ENCODE measurements around the gene FADS6. TPM values are rescaled to one million over a fixed set of nuclear protein-coding genes. Genes with fewer than 3 reads are reported as not detected.

Gene FADS6
- polyA plus RNA-seq, 4 donors, result 2.5 to 27.3 (median 25.7) TPM

DNA sequence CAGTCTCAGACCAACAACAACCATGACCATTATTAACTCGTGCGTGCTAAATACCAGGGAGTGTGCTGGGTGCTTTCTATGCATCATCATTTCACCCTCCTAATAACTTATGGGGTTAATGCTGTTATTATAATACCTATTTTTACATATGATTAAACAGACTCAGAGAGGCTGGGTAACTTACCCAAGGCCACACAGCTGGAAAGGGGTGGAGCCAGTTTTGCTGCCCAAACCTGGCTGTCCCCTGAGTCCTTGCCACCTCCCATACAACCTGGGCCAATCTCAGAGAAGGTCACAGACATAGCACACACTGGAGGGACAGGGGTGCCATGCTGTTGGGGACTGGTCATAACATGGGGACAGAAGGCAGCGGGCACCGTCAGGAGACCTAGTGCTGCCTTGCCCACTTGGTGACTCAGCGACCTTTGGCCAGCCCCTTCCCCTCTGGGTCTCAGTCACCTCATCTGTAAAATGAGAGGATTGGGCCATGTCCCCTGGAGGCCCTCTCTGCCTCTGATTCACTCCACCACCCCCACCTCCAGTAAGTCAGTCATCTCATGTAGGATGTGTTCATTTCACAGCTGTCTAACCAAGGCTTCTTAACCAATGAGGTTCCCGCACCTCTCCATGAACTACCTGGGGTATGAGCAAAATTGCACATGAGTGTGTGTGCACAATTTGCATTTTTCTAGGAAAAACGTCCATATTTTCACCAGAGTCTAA is 11.4 kb upstream of the FADS6 start:
- Histone ChIP-seq H3K27ac (ENCODE audit: low read depth in 1 of 3, low read length in 2 of 3) (no peak overlapping the region), H3K9me3 (ENCODE audit: control insufficient read depth in 2 of 2, insufficient read depth in 1 of 2, low read depth in 1 of 2, low read length in 1 of 2) (no peaks in the 10 kb centered on the region), H3K27me3 (ENCODE audit: control insufficient read depth in 3 of 3, insufficient read depth in 3 of 3, low read length in 3 of 3) (peaks cover 0 to 3% (median 2%) of the 10 kb centered on the region in 3 donors), H3K4me3 (ENCODE audit: low read depth in 1 of 3, low read length in 3 of 3) (no peak overlapping the region), H3K36me3 (ENCODE audit: control insufficient read depth in 3 of 3, insufficient read depth in 2 of 3, low read depth in 1 of 3, low read length in 3 of 3) (no peaks in the 10 kb centered on the region), H3K4me1 (ENCODE audit: control insufficient read depth in 3 of 3, insufficient read depth in 2 of 3, low read depth in 1 of 3, low read length in 2 of 3) (no peaks in the 10 kb centered on the region)
- no peak for FAIRE-seq
- DNase-seq, result no peak
- 70 to 74% (median 70%) methylated on average over 7 of the region's 7 CpGs for WGBS, 3 donors

DNA sequence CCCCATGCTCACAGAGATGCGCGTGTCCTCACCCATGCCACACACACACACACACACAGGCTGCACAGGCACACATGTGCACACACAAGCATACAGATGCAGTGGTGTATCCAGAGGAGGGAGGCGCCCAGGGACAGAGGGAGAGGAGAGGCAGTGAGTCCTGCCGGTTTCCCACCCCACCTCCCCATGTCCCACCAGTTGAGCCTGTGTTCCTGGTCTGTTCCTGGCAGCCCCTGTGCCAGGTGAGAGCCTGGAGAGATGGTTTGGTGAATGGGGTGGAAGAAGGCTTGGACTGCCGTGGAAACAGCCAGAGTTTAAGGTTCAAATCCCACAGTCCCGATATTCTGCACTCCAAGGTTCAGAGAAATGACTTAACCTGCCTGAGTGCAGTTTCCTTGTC is 10.2 kb upstream of the FADS6 start:
- no peaks in the 10 kb centered on the region for H3K9me3 ChIP-seq (ENCODE audit: control insufficient read depth in 2 of 2, insufficient read depth in 1 of 2, low read depth in 1 of 2, low read length in 1 of 2)
- H3K36me3 ChIP-seq (ENCODE audit: control insufficient read depth in 3 of 3, insufficient read depth in 2 of 3, low read depth in 1 of 3, low read length in 3 of 3), result no peaks in the 10 kb centered on the region
- no peak for DNase-seq
- H3K27ac ChIP-seq (ENCODE audit: low read depth in 1 of 3, low read length in 2 of 3), result no peak overlapping the region
- no peaks in the 10 kb centered on the region for H3K4me1 ChIP-seq (ENCODE audit: control insufficient read depth in 3 of 3, insufficient read depth in 2 of 3, low read depth in 1 of 3, low read length in 2 of 3)
- FAIRE-seq, result no peak
- no peak overlapping the region for H3K4me3 ChIP-seq (ENCODE audit: low read depth in 1 of 3, low read length in 3 of 3)
- peaks cover 0 to 3% (median 0%) of the 10 kb centered on the region in 3 donors for H3K27me3 ChIP-seq (ENCODE audit: control insufficient read depth in 3 of 3, insufficient read depth in 3 of 3, low read length in 3 of 3)
- 40 to 66% (median 51%) methylated on average over 6 of the region's 6 CpGs for WGBS, 3 donors

DNA sequence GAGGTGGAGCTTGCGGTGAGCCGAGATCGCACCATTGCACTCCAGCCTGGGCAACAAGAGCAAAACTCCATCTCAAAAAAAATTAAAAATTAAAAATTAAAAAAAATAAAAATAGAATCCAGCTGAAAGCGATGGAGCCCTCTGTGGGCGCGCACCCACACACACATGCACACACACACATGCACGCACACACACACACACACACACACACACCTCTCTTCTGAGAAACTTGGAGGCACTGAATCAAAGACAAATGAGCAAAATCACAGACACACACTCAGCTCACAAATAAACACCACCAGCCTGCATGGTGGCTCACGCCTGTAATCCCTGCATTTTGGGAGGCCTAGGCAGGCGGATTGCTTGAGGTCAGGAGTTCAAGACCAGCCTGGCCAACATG is 9.6 kb upstream of the FADS6 start:
- Histone ChIP-seq H3K4me3 (ENCODE audit: low read depth in 1 of 3, low read length in 3 of 3) (no peak overlapping the region), H3K27ac (ENCODE audit: low read depth in 1 of 3, low read length in 2 of 3) (no peak overlapping the region), H3K36me3 (ENCODE audit: control insufficient read depth in 3 of 3, insufficient read depth in 2 of 3, low read depth in 1 of 3, low read length in 3 of 3) (no peaks in the 10 kb centered on the region), H3K4me1 (ENCODE audit: control insufficient read depth in 3 of 3, insufficient read depth in 2 of 3, low read depth in 1 of 3, low read length in 2 of 3) (no peaks in the 10 kb centered on the region), H3K9me3 (ENCODE audit: control insufficient read depth in 2 of 2, insufficient read depth in 1 of 2, low read depth in 1 of 2, low read length in 1 of 2) (no peaks in the 10 kb centered on the region), H3K27me3 (ENCODE audit: control insufficient read depth in 3 of 3, insufficient read depth in 3 of 3, low read length in 3 of 3) (peaks cover 0 to 3% (median 0%) of the 10 kb centered on the region in 3 donors)
- no peak for FAIRE-seq
- 79 to 87% (median 82%) methylated on average over 9 of the region's 9 CpGs for WGBS, 3 donors
- no peak for DNase-seq

DNA sequence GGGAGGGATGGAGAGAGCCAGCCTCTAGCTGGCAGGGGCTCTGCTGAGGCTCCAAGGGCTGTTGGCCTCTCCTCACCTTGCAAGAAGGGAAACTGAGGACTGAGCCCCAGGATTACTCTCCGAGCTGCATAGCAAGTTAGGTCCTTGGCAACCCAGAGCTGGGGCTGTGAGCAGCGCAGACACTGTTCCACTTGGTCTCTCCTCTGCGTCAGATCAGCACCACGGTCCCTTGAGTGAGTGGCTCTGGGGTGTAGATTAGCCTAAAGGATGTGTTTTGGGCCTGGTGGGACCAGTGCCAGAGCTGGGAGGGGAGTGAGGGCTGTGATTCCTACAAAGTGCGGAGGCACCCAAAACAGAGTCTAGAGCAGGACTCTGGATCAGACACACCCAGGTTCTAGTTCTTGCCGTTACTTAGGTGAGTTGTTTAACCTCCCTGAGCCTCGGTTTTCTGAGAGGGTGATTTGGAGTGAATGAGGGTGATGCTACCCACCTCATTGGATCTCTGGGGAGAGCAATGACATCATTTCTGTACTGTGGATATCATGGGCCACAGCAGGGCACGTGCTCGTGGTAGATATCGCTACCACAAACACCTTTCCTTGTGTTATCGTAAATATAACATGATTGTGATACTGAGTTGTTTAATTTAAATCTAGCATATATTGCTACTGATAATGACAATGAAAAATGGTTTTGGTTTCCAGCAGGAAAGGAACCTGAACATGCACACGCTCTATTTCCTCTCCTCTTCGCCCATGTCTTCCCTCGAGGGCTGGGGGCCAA is 8.1 kb upstream of the FADS6 start:
- H3K27me3 ChIP-seq (ENCODE audit: control insufficient read depth in 3 of 3, insufficient read depth in 3 of 3, low read length in 3 of 3), result peaks cover 0 to 5% (median 2%) of the 10 kb centered on the region in 3 donors
- no peaks in the 10 kb centered on the region for H3K36me3 ChIP-seq (ENCODE audit: control insufficient read depth in 3 of 3, insufficient read depth in 2 of 3, low read depth in 1 of 3, low read length in 3 of 3)
- WGBS, 3 donors, result 65 to 69% (median 66%) methylated on average over 14 of the region's 14 CpGs
- no peaks in the 10 kb centered on the region for H3K4me1 ChIP-seq (ENCODE audit: control insufficient read depth in 3 of 3, insufficient read depth in 2 of 3, low read depth in 1 of 3, low read length in 2 of 3)
- H3K4me3 ChIP-seq (ENCODE audit: low read depth in 1 of 3, low read length in 3 of 3), result no peak overlapping the region
- H3K27ac ChIP-seq (ENCODE audit: low read depth in 1 of 3, low read length in 2 of 3), result no peak overlapping the region
- H3K9me3 ChIP-seq (ENCODE audit: control insufficient read depth in 2 of 2, insufficient read depth in 1 of 2, low read depth in 1 of 2, low read length in 1 of 2), result no peaks in the 10 kb centered on the region
- FAIRE-seq (no peak), DNase-seq (no peak)

DNA sequence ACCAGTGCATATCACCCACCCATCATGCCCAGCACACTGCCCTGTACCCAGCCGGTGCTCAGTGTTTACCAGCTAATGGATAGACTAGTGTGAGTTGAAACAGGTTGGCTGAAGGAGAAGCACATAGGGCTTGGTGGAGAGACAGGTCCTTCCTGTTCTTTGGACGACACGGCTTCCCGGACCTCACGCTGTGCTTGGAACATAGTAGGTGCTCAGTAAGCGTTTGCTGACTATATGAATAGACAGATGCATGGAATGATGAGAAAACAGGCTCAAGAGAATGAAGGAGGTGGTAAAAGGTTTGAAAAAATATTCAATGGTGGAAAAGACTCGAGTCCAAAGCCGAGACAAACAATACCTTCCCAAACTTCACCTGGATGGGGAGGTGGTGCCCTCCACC is 6.8 kb upstream of the FADS6 start:
- Histone ChIP-seq H3K27me3 (ENCODE audit: control insufficient read depth in 3 of 3, insufficient read depth in 3 of 3, low read length in 3 of 3) (peaks cover 0 to 16% (median 10%) of the 10 kb centered on the region in 3 donors), H3K36me3 (ENCODE audit: control insufficient read depth in 3 of 3, insufficient read depth in 2 of 3, low read depth in 1 of 3, low read length in 3 of 3) (no peaks in the 10 kb centered on the region), H3K9me3 (ENCODE audit: control insufficient read depth in 2 of 2, insufficient read depth in 1 of 2, low read depth in 1 of 2, low read length in 1 of 2) (no peaks in the 10 kb centered on the region), H3K4me1 (ENCODE audit: control insufficient read depth in 3 of 3, insufficient read depth in 2 of 3, low read depth in 1 of 3, low read length in 2 of 3) (no peaks in the 10 kb centered on the region), H3K27ac (ENCODE audit: low read depth in 1 of 3, low read length in 2 of 3) (no peak overlapping the region), H3K4me3 (ENCODE audit: low read depth in 1 of 3, low read length in 3 of 3) (no peak overlapping the region)
- 79 to 86% (median 85%) methylated on average over 8 of the region's 8 CpGs for WGBS, 3 donors
- FAIRE-seq (no peak), DNase-seq (no peak)

DNA sequence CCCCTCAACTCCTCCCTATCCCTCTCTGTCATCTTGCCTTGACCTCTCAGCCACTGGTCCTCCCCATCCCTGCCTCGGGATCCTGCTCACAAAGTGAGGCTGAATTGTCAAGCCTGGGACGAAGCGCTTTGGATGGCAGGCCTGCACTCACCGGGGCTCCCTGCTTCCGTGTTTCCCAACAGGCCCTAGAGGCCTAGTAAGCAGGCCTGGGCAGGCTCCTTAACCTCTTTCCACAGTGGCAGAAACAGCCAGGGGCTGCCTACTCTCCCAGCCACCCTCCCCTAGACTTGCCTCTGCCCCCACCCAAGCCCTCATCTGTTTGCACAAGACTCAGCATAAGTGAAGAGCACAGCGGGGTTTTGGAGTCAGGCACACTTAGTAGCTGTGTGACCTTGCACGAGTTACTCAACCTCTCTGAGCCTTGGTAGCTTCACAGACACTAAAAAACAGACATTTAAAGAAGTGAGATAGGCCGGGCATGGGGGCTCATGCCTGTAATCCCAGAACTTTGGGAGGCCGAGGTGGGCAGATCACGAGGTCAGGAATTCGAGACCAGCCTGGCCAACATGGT is 5.0 kb upstream of the FADS6 start:
- Histone ChIP-seq H3K27ac (ENCODE audit: low read depth in 1 of 3, low read length in 2 of 3) (no peak overlapping the region), H3K27me3 (ENCODE audit: control insufficient read depth in 3 of 3, insufficient read depth in 3 of 3, low read length in 3 of 3) (peaks cover 0 to 31% (median 21%) of the 10 kb centered on the region in 3 donors), H3K4me3 (ENCODE audit: low read depth in 1 of 3, low read length in 3 of 3) (no peak overlapping the region), H3K36me3 (ENCODE audit: control insufficient read depth in 3 of 3, insufficient read depth in 2 of 3, low read depth in 1 of 3, low read length in 3 of 3) (no peaks in the 10 kb centered on the region), H3K9me3 (ENCODE audit: control insufficient read depth in 2 of 2, insufficient read depth in 1 of 2, low read depth in 1 of 2, low read length in 1 of 2) (no peaks in the 10 kb centered on the region), H3K4me1 (ENCODE audit: control insufficient read depth in 3 of 3, insufficient read depth in 2 of 3, low read depth in 1 of 3, low read length in 2 of 3) (no peaks in the 10 kb centered on the region)
- no peak for DNase-seq
- 83 to 86% (median 84%) methylated on average over 11 of the region's 11 CpGs for WGBS, 3 donors
- no peak for FAIRE-seq

DNA sequence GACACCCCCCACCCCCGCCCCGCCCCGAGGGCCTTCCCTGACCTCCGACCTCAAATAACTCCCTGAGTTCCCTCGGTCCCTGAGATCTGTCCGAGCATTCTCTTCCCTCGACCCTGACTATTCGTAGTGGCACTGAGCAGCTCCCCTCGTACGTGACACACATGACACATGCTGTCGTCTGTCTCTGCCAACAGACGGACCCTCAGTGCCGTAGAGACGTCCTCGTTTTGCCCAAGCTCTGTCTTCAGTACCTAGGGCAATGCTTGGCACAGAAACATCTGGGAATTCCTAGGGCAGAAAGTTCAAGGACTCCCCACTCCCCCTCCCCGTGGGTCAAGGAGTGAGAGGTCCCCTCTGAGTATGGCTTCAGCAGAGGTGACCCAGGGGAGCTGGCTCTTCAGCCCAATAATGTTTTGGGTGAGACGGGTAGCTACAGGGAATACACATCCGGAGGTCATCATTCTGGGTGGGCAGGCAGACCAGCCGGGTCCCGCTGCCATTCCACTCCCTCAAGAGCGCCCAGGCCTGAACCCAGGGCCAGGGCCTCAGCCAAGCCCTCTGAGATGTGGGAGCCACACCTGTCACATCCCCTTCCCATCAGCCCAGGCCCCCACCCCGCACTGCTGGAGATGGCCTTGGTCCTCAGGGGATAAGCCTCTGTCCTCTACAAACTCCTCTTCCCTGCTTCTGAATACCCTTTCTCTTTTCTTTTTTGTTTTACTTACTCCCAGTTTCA is 671 bp upstream of the FADS6 start:
- H3K36me3 ChIP-seq (ENCODE audit: control insufficient read depth in 3 of 3, insufficient read depth in 2 of 3, low read depth in 1 of 3, low read length in 3 of 3), result peaks cover 0 to 2% (median 0%) of the 10 kb centered on the region in 3 donors
- DNase-seq, result peak in 1 of 2 donors; percentile 37
- peak overlapping the region in 2 of 3 donors; percentile 37 to 69 for H3K4me3 ChIP-seq (ENCODE audit: low read depth in 1 of 3, low read length in 3 of 3)
- H3K27ac ChIP-seq (ENCODE audit: low read depth in 1 of 3, low read length in 2 of 3), result no peak overlapping the region
- H3K9me3 ChIP-seq (ENCODE audit: control insufficient read depth in 2 of 2, insufficient read depth in 1 of 2, low read depth in 1 of 2, low read length in 1 of 2), result no peaks in the 10 kb centered on the region
- H3K27me3 ChIP-seq (ENCODE audit: control insufficient read depth in 3 of 3, insufficient read depth in 3 of 3, low read length in 3 of 3), result peaks cover 0 to 44% (median 26%) of the 10 kb centered on the region in 3 donors
- 22 to 28% (median 25%) methylated on average over 22 of the region's 22 CpGs for WGBS, 3 donors
- no peaks in the 10 kb centered on the region for H3K4me1 ChIP-seq (ENCODE audit: control insufficient read depth in 3 of 3, insufficient read depth in 2 of 3, low read depth in 1 of 3, low read length in 2 of 3)
- no peak for FAIRE-seq
